Right lobe of liver (tissue), 6 donors: ENCODE results near the gene MYO15B. TPM values are rescaled to one million over a fixed set of nuclear protein-coding genes. Genes with fewer than 3 reads are reported as not detected.

Source experiments
- ATAC-seq, 4 donors: fragments of 200-7000 bp; cut with Tn5 transposase; one replicate each; pipeline ENCODE4 v1.9.1; 2020; ENCODE audit warnings: mild to moderate bottlenecking in 4 of 4, moderate library complexity in 4 of 4
- DNase-seq, 3 donors: peaks; one replicate each; pipeline ENCODE4 v3.0.0-alpha.2; 2020
- H3K27ac ChIP-seq, 3 donors: fragments of 200-600 bp; one replicate each; pipeline ENCODE4 v1.8.0; 2022
- H3K27me3 ChIP-seq, 2 donors: fragments of 200-600 bp; one replicate each; pipeline ENCODE4 v1.8.0; 2022
- H3K36me3 ChIP-seq, 4 donors: fragments of 200-600 bp; sonication (generic) in 1 of 4; one replicate each; pipeline versions ENCODE4 v1.5.1 to v1.8.0; 2017 to 2022; ENCODE audit warnings: control low read depth in 1 of 4
- H3K4me1 ChIP-seq, 4 donors: fragments of 200-600 bp; sonication (generic) in 1 of 4; one replicate each; pipeline versions ENCODE4 v1.5.1 to v1.8.0; 2017 to 2022; ENCODE audit warnings: control low read depth in 1 of 4
- H3K4me3 ChIP-seq, 3 donors: fragments of 200-600 bp; one replicate each; pipeline ENCODE4 v1.8.0; 2022
- H3K9me3 ChIP-seq, 4 donors: fragments of 200-600 bp; sonication (generic) in 1 of 4; one replicate each; pipeline versions ENCODE4 v1.5.1 to v1.8.0; 2017 to 2022; ENCODE audit warnings: control low read depth in 1 of 4
- CTCF ChIP-seq, 4 donors: fragments of 200-600 bp in 3 of 4; fragments of 450-650 bp in 1 of 4; IDR thresholded peaks; one replicate each; pipeline versions ENCODE4 v1.5.1 to v1.8.0; 2016 to 2022; ENCODE audit warnings: antibody characterized with exemption in 4 of 4, mild to moderate bottlenecking in 2 of 4
- POLR2A ChIP-seq: fragments of 450-650 bp; IDR thresholded peaks from one replicate; pipeline ENCODE4 v1.6.1; 2017; ENCODE audit warnings: antibody characterized with exemption, mild to moderate bottlenecking
- WGBS: methylation state at CpG from one replicate; pipeline ENCODE4 v1.1.6; 2018; ENCODE audit warnings: low coverage, low lambda C conversion rate; ENCODE audit not compliant: insufficient coverage; ENCODE audit errors: missing lambda C conversion rate; 5-methylcytosine and 5-hydroxymethylcytosine counted together
- intact Hi-C, 2 donors: fragments of 100-400 bp; cut with DNase I; formaldehyde crosslinking; loops; one replicate each; pipeline versions ENCODE4 v1.11.2 to v1.14.1; 2022
- total RNA-seq, 6 experiments: library from RNA; depleted of rRNA in 2 of 6; stranded (reverse); fragments of >200 nt in 2 of 6; fragmentation: NEBNext Ultra II Directional in 3 of 6; extraction: Animal tissue kit (Norgen Biotek cat#: 25700) in 3 of 6; gene quantifications; one replicate each; pipeline versions ENCODE4 v1.1.0 to v1.2.4, GENCODE V29; 2016 to 2023
- donor health status: DM: no; HTN: yes; CAD: no.
- donor health status: DM: no; HTN: no; CAD: no.
- donor health status: DM: no; HTN: no; CAD: no.
- donor health status: DM: no; HTN: yes; CAD: no.
- donor health status: DM: no; HTN: yes; CAD: no.

Gene MYO15B
- total RNA-seq, 6 experiments from 2014 or later: 26.4 to 104 (median 52.9) TPM

DNA sequence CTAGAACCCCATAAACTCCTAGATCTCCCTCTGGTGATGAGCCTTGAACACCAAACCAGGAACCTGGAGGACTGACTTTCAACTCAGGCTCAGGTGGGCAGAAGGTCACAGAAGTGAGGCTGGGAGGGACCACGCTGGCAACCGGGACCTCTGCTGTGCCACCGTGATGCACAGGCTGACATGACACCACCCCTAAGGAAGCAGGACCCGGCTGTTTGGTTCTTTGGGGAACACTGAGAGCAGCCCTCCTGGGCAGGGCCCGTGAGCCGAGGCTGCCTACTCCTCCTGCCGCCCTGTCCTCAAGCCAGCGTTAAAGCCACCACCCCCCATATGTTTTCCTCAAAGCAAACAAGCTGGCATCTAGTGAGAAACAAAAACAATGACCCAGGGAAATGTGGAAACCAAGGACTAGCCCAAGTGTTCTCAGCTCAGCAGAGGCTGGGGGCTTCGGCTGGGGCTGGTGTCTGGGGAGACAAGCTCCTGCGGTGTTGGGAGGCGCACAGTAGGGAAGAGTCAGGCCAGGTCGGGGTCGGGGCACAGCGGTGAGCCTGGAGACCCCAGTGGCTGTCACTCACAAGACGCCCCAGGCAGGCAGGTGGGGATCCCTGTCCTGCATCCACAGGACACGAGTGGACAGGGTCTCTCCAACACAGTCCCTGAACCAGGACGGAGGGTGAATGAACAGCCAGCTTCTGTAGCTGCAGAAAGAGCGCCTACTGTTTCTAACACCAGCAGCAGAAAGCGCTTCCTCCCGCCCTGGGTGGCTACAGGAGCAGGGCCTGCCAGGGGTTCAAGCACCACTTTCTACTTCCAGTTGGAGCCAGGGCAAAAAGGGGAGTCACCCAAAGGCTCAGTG lies 47.4 kb downstream of the MYO15B start:
- ATAC-seq (no peak), DNase-seq (peak in 2 of 3 donors; percentile 17 to 51)
- H3K4me3 ChIP-seq: no peak overlapping the region
- no peaks in the 10 kb centered on the region for H3K36me3 ChIP-seq
- peaks cover 0 to 19% (median 7%) of the 10 kb centered on the region in 4 donors for H3K4me1 ChIP-seq
- TF ChIP-seq POLR2A (no peak), CTCF (IDR thresholded peaks at IDR 0.05) (no peak)
- H3K27ac ChIP-seq: no peak overlapping the region
- no peaks in the 10 kb centered on the region for H3K27me3 ChIP-seq
- H3K9me3 ChIP-seq: no peaks in the 10 kb centered on the region
- WGBS: no CpG with 5 or more reads among the region's 20 CpGs
- intact Hi-C loops: no loop called here

DNA sequence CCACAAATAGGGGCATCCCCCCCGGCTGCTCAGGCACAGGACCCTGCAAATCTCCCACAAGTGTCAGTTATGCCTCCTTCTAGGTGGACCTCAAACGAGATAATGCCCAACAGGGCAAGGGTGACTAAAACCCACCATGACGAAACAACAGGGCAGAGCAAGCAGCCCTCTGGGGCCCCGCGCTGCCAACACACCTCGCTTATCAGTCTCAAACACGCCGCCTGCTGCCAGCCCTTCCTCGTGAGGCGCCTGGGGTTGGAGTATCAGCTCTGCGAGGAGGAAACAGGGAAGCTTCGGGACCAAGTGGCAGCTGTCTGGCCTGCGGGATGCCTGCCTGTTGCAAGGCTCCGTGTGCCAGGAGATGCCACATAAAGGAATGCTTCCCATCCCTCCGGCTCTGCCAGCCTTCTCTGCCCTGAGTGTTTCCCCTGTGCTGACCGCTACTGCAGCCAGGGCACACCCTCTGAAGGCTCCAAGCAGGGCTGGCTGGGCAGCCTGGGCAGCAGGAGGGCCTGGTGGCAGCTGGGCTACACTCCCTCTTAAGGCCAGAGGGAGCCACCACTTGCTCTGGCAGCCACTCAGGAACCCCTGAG lies 48.1 kb downstream of the MYO15B start:
- no peaks in the 10 kb centered on the region for H3K27me3 ChIP-seq
- H3K9me3 ChIP-seq: no peaks in the 10 kb centered on the region
- TF ChIP-seq CTCF (IDR thresholded peaks at IDR 0.05): no peak
- TF ChIP-seq POLR2A: no peak
- WGBS: 49% methylated on average over 5 of the region's 16 CpGs
- intact Hi-C loops: no loop called here
- no peak for ATAC-seq
- no peak overlapping the region for H3K4me3 ChIP-seq
- H3K36me3 ChIP-seq: no peaks in the 10 kb centered on the region
- no peak overlapping the region for H3K27ac ChIP-seq
- H3K4me1 ChIP-seq: peaks cover 0 to 19% (median 7%) of the 10 kb centered on the region in 4 donors
- peak in 1 of 3 donors; percentile 32 for DNase-seq

DNA sequence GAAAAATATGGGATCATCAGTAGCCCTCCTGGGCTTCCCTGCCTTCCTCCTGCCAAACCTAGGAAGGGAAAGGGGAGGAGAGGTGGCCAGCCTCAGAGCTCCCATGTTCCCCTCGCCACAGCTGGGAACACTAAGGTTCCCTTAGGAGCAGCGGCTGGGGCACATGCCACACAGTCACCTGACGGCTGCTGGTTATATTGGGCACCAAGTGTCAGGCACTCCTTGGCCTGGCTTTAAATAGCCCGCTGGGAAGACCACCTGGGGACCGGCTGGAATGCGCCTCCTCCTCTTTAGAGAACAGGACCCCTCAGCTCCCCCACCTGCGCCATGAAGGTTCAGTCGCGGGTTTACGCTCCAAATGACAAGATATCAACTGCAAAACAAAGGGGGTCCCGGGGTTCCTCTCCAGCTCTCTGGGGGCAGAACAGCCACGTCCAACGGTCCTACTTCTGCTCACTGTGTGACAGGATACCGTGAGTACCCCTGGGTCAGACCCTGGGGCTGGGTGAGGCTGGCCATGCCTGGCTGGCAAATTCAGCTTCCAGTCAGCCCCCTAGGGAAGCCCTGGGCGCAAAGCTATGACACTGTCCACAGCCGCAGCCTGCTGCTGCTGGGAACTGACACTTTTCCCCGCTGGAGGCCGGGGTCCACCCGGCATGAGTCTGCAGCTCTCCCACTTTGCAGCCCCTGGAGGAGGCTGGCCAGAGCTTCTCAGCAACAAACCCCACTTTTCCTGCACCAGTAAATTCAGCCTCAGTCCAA lies 49.0 kb downstream of the MYO15B start:
- H3K9me3 ChIP-seq: no peaks in the 10 kb centered on the region
- peak in 1 of 3 donors; percentile 17 for DNase-seq
- ATAC-seq: no peak
- intact Hi-C loops: no loop called here
- no peaks in the 10 kb centered on the region for H3K36me3 ChIP-seq
- no peak overlapping the region for H3K4me3 ChIP-seq
- peaks cover 0 to 19% (median 7%) of the 10 kb centered on the region in 4 donors for H3K4me1 ChIP-seq
- TF ChIP-seq POLR2A: no peak
- TF ChIP-seq CTCF (IDR thresholded peaks at IDR 0.05): no peak
- no peaks in the 10 kb centered on the region for H3K27me3 ChIP-seq
- no peak overlapping the region for H3K27ac ChIP-seq
- no CpG with 5 or more reads among the region's 19 CpGs for WGBS

GRCh38 chr17:75637143-75637538 lies 49.5 kb downstream of the MYO15B start:
- DNase-seq (peak in 1 of 3 donors; percentile 25), ATAC-seq (no peak)
- H3K4me3 ChIP-seq: no peak overlapping the region
- TF ChIP-seq POLR2A (no peak), CTCF (IDR thresholded peaks at IDR 0.05) (no peak)
- H3K27me3 ChIP-seq: no peaks in the 10 kb centered on the region
- WGBS: 100% methylated on average over 1 of the region's 13 CpGs
- no peaks in the 10 kb centered on the region for H3K36me3 ChIP-seq
- no peak overlapping the region for H3K27ac ChIP-seq
- H3K9me3 ChIP-seq: no peaks in the 10 kb centered on the region
- H3K4me1 ChIP-seq: peaks cover 0 to 19% (median 7%) of the 10 kb centered on the region in 4 donors
- intact Hi-C loops: no loop called here
